ENCODE measurements around the gene DMWD. TPM values are rescaled to one million over a fixed set of nuclear protein-coding genes. Genes with fewer than 3 reads are reported as not detected.

Gene DMWD
- total and polyA plus RNA-seq, 5 donors from 2014 or later = 13.5 to 63.8 (median 16.6) TPM

DNA sequence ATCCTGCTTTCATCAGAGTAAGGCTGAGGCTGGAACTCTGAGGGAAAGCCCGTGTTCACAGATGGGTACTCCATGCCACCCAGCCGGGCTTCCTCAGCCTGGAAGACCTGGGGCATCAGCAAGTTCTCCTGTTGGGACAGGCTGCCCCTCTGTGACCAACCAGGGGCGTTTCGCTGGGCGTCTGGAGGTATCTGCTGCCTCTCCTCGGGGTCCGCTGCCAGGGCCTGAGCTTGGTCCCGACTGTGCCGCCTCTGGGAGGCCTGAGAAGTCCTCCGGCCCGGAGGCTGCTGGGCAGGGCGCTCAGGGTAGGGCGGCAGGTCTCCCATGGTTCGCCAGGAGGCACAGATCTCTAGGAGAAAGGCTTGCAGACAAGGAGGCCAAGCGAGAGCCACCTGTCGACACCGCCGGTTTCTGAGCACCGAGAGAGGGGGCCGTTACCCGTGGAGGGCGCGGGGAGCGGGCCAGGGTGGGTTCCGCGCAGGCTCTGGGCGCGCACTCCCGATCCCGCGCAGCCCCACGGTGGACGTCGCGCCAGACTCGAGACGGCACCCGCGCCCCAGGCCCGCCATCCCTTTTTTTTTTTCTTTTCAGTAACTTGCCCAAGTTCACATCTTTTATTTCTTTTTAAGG is 22.3 kb upstream of the DMWD start, which contains the start of gene RSPH6A:
RSPH6A (minus strand) TSS at position 458 of the 630 bp plus-strand sequence; CDS start at position 326, 132 bp downstream.
- ATAC-seq (ENCODE audit: low read depth in 2 of 2) = no peak
- Mint-ChIP-seq H3K36me3 (no peaks in the 10 kb centered on the region), H3K4me3 (no peak within 1 kb of the TSS), H3K4me1 (peaks cover 0 to 9% (median 3%) of the 10 kb centered on the region in 4 donors), H3K27me3 (no peaks in the 10 kb centered on the region), H3K27ac (no peak within 1 kb of the TSS), H3K9me3 (no peaks in the 10 kb centered on the region)
- no peaks in the 10 kb centered on the region for H3K9me3 ChIP-seq (ENCODE audit: control insufficient read depth in 2 of 2, low read length in 2 of 2)
- no peaks in the 10 kb centered on the region for H3K27me3 ChIP-seq (ENCODE audit: control insufficient read depth, insufficient read depth, low read length)
- no peak within 1 kb of the TSS for H3K27ac ChIP-seq (ENCODE audit: insufficient read depth, low read length, poor library complexity, severe bottlenecking)
- DNase-seq = no peak
- peaks cover under 1% of the 10 kb centered on the region for H3K36me3 ChIP-seq (ENCODE audit: control insufficient read depth, insufficient read depth, low read length)
- no peak within 1 kb of the TSS for H3K4me3 ChIP-seq (ENCODE audit: low read depth, low read length)
- peaks cover 18% of the 10 kb centered on the region for H3K4me1 ChIP-seq (ENCODE audit: control insufficient read depth, insufficient read depth, low read length, poor library complexity, severe bottlenecking)

DNA sequence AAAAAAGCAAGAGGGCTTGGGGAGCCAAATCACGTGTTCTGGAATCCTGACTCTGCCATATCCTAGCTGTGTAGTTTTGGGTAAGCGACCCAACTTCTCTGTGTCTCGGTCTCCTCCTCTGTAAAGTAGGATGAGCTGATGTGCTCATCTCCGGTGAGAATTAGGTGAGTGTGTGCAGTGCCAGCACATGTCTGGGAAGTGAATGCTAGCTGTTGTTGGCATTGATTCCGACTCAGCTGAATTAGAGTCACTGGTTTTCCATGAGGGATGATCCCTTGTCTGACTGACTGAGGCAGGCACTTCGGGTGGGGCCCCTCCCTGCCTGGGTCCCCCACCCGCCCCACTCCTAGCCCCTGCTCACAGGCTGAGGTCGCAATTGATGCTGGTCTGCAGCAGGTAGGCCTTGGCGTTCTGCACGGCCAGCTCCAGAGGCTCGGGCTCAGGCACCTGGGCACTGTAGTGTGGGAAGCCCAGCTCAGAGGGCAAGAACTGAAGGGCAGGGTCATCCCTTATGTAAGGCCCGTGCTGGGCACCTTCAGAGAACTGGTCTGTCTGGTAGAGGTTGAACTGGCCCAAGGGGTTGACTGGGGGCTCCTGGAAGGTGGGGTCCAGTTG is 21.6 kb upstream of the DMWD start:
- H3K27me3 ChIP-seq (ENCODE audit: control insufficient read depth, insufficient read depth, low read length) = no peaks in the 10 kb centered on the region
- no peak overlapping the region for H3K4me3 ChIP-seq (ENCODE audit: low read depth, low read length)
- no peak for ATAC-seq (ENCODE audit: low read depth in 2 of 2)
- H3K36me3 ChIP-seq (ENCODE audit: control insufficient read depth, insufficient read depth, low read length) = no peaks in the 10 kb centered on the region
- no peak overlapping the region for H3K27ac ChIP-seq (ENCODE audit: insufficient read depth, low read length, poor library complexity, severe bottlenecking)
- Mint-ChIP-seq H3K27ac (no peak overlapping the region), H3K27me3 (no peaks in the 10 kb centered on the region), H3K36me3 (no peaks in the 10 kb centered on the region), H3K9me3 (no peaks in the 10 kb centered on the region), H3K4me1 (peaks cover 0 to 12% (median 3%) of the 10 kb centered on the region in 4 donors), H3K4me3 (no peak overlapping the region)
- no peak for DNase-seq
- peaks cover 18% of the 10 kb centered on the region for H3K4me1 ChIP-seq (ENCODE audit: control insufficient read depth, insufficient read depth, low read length, poor library complexity, severe bottlenecking)
- H3K9me3 ChIP-seq (ENCODE audit: control insufficient read depth in 2 of 2, low read length in 2 of 2) = no peaks in the 10 kb centered on the region

GRCh38 chr19:45812297-45812696 is 19.7 kb upstream of the DMWD start:
- H3K27ac ChIP-seq (ENCODE audit: insufficient read depth, low read length, poor library complexity, severe bottlenecking) = no peak overlapping the region
- no peaks in the 10 kb centered on the region for H3K9me3 ChIP-seq (ENCODE audit: control insufficient read depth in 2 of 2, low read length in 2 of 2)
- H3K36me3 Mint-ChIP-seq = no peaks in the 10 kb centered on the region
- no peak overlapping the region for H3K4me3 Mint-ChIP-seq
- ATAC-seq (ENCODE audit: low read depth in 2 of 2) = no peak
- no peak overlapping the region for H3K4me3 ChIP-seq (ENCODE audit: low read depth, low read length)
- H3K27ac Mint-ChIP-seq = no peak overlapping the region
- H3K27me3 ChIP-seq (ENCODE audit: control insufficient read depth, insufficient read depth, low read length) = no peaks in the 10 kb centered on the region
- H3K4me1 Mint-ChIP-seq = peaks cover 0 to 12% (median 2%) of the 10 kb centered on the region in 4 donors
- no peaks in the 10 kb centered on the region for H3K9me3 Mint-ChIP-seq
- H3K4me1 ChIP-seq (ENCODE audit: control insufficient read depth, insufficient read depth, low read length, poor library complexity, severe bottlenecking) = peaks cover 18% of the 10 kb centered on the region
- no peaks in the 10 kb centered on the region for H3K27me3 Mint-ChIP-seq
- DNase-seq = no peak
- H3K36me3 ChIP-seq (ENCODE audit: control insufficient read depth, insufficient read depth, low read length) = no peaks in the 10 kb centered on the region

DNA sequence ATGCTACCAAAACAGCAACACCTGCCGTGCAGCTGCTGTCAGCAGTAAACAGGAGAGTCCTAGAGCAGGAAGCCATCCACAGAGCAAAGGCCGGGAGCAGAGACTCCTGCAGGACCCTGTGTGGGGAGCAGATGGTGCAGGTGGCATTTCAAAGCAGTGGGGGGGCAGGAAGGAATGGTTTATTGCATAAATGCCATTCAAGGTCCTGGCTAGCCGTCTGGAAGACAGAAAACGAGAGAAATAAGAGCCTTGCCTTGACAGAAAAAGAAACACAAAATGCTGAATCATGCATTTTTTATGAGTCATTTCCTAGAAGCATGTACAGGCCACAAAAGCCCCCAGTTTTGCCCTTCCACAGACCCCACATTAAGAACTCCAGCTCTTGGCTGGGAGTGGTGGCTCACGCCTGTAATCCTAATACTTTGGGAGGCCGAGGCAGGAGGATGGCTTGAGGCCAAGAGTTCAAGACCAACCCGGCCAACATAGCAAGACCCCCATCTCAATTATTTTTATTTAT is 17.1 kb upstream of the DMWD start:
- Mint-ChIP-seq H3K36me3 (no peaks in the 10 kb centered on the region), H3K27ac (peak overlapping the region in 1 of 3 donors; percentile 92), H3K27me3 (no peaks in the 10 kb centered on the region), H3K4me3 (no peak overlapping the region), H3K9me3 (no peaks in the 10 kb centered on the region), H3K4me1 (peaks cover 0 to 7% (median 2%) of the 10 kb centered on the region in 4 donors)
- Histone ChIP-seq H3K4me1 (ENCODE audit: control insufficient read depth, insufficient read depth, low read length, poor library complexity, severe bottlenecking) (no peaks in the 10 kb centered on the region), H3K9me3 (ENCODE audit: control insufficient read depth in 2 of 2, low read length in 2 of 2) (no peaks in the 10 kb centered on the region), H3K27me3 (ENCODE audit: control insufficient read depth, insufficient read depth, low read length) (no peaks in the 10 kb centered on the region), H3K36me3 (ENCODE audit: control insufficient read depth, insufficient read depth, low read length) (no peaks in the 10 kb centered on the region), H3K4me3 (ENCODE audit: low read depth, low read length) (no peak overlapping the region), H3K27ac (ENCODE audit: insufficient read depth, low read length, poor library complexity, severe bottlenecking) (no peak overlapping the region)
- peak in 1 of 3 donors; percentile 34 for DNase-seq
- no peak for ATAC-seq (ENCODE audit: low read depth in 2 of 2)

- no peaks in the 10 kb centered on the region for H3K9me3 Mint-ChIP-seq
Observed at GRCh38 chr19:45805719-45806118, 13.1 kb upstream of the DMWD start.

GRCh38 chr19:45804959-45805230 is 12.2 kb upstream of the DMWD start:
- H3K9me3 Mint-ChIP-seq = no peaks in the 10 kb centered on the region
- peaks cover 0 to 7% (median 2%) of the 10 kb centered on the region in 4 donors for H3K4me1 Mint-ChIP-seq
- DNase-seq (no peak), ATAC-seq (ENCODE audit: low read depth in 2 of 2) (no peak)
- no peak overlapping the region for H3K4me3 ChIP-seq (ENCODE audit: low read depth, low read length)
- H3K27me3 Mint-ChIP-seq = no peaks in the 10 kb centered on the region
- no peak overlapping the region for H3K4me3 Mint-ChIP-seq
- no peaks in the 10 kb centered on the region for H3K27me3 ChIP-seq (ENCODE audit: control insufficient read depth, insufficient read depth, low read length)
- no peak overlapping the region for H3K27ac ChIP-seq (ENCODE audit: insufficient read depth, low read length, poor library complexity, severe bottlenecking)
- H3K27ac Mint-ChIP-seq = no peak overlapping the region
- H3K36me3 ChIP-seq (ENCODE audit: control insufficient read depth, insufficient read depth, low read length) = no peaks in the 10 kb centered on the region
- no peaks in the 10 kb centered on the region for H3K36me3 Mint-ChIP-seq
- no peaks in the 10 kb centered on the region for H3K4me1 ChIP-seq (ENCODE audit: control insufficient read depth, insufficient read depth, low read length, poor library complexity, severe bottlenecking)
- no peaks in the 10 kb centered on the region for H3K9me3 ChIP-seq (ENCODE audit: control insufficient read depth in 2 of 2, low read length in 2 of 2)

More at GRCh38 chr19:45805719-45806118, 13.1 kb upstream of the DMWD start:
- Mint-ChIP-seq H3K36me3 (no peaks in the 10 kb centered on the region), H3K4me3 (no peak overlapping the region), H3K4me1 (peaks cover 0 to 7% (median 2%) of the 10 kb centered on the region in 4 donors), H3K27me3 (no peaks in the 10 kb centered on the region), H3K27ac (peak overlapping the region in 1 of 3 donors; percentile 49)
- ATAC-seq (ENCODE audit: low read depth in 2 of 2) = no peak
- Histone ChIP-seq H3K27me3 (ENCODE audit: control insufficient read depth, insufficient read depth, low read length) (no peaks in the 10 kb centered on the region), H3K4me1 (ENCODE audit: control insufficient read depth, insufficient read depth, low read length, poor library complexity, severe bottlenecking) (no peaks in the 10 kb centered on the region), H3K36me3 (ENCODE audit: control insufficient read depth, insufficient read depth, low read length) (no peaks in the 10 kb centered on the region), H3K9me3 (ENCODE audit: control insufficient read depth in 2 of 2, low read length in 2 of 2) (no peaks in the 10 kb centered on the region), H3K4me3 (ENCODE audit: low read depth, low read length) (no peak overlapping the region), H3K27ac (ENCODE audit: insufficient read depth, low read length, poor library complexity, severe bottlenecking) (no peak overlapping the region)
- DNase-seq = no peak

DNA sequence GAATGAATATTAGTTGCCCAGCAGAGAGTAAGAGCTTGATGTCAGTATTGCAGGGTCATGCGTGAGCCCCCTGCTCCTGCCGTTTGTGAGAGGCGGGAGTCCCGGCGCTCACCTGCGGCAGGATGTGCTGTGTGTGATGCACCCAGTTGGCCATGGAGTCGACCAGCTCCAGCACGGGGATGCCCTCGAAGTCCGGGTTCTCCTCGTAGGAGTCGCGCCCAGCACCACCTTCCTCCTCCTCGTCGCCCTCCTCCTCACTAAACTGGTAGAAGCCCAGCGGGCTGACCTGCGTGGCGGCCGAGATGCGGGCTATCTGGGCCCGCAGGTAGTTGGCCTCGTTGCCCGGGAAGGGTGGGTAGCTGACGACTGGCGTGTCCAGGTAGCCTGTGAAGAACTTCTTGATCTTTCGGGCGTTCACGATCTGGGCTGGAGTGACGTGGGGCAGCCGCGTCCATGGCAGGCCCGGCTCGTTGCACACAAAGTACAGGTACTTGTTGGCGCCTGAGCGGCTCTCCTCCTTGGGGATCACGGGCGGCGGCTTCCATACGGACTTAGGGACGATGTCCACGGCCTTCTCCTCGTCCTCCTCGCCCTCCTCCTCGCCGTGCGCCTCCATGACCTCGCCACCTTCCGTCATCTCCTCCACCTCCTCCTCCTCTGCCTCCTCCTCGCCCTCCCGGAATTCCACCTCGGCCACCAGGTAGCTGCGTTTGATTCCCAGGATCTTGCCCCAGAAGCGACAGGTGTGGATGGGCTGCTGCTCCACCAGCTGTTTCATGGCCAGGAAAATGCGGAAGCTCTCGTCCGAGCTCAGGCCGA is 11.7 kb upstream of the DMWD start:
- no peaks in the 10 kb centered on the region for H3K36me3 ChIP-seq (ENCODE audit: control insufficient read depth, insufficient read depth, low read length)
- DNase-seq (no peak), ATAC-seq (ENCODE audit: low read depth in 2 of 2) (no peak)
- H3K4me3 ChIP-seq (ENCODE audit: low read depth, low read length) = no peak overlapping the region
- H3K27me3 Mint-ChIP-seq = no peaks in the 10 kb centered on the region
- no peaks in the 10 kb centered on the region for H3K27me3 ChIP-seq (ENCODE audit: control insufficient read depth, insufficient read depth, low read length)
- no peak overlapping the region for H3K4me3 Mint-ChIP-seq
- peaks cover 0 to 7% (median under 1%) of the 10 kb centered on the region in 4 donors for H3K4me1 Mint-ChIP-seq
- H3K9me3 Mint-ChIP-seq = no peaks in the 10 kb centered on the region
- no peaks in the 10 kb centered on the region for H3K9me3 ChIP-seq (ENCODE audit: control insufficient read depth in 2 of 2, low read length in 2 of 2)
- H3K27ac ChIP-seq (ENCODE audit: insufficient read depth, low read length, poor library complexity, severe bottlenecking) = no peak overlapping the region
- H3K4me1 ChIP-seq (ENCODE audit: control insufficient read depth, insufficient read depth, low read length, poor library complexity, severe bottlenecking) = no peaks in the 10 kb centered on the region
- H3K36me3 Mint-ChIP-seq = no peaks in the 10 kb centered on the region
- no peak overlapping the region for H3K27ac Mint-ChIP-seq
